Testis (tissue), 2 donors: Measurements from ENCODE around the gene HRNR.
"Not testable (repeated sequence)": the region's sequence is repeated elsewhere in the genome, so short reads cannot be mapped to it uniquely, and the experiment has no call there.

Experiments
- CTCF ChIP-seq, 3 experiments: fragments of 450-650 bp in 2 of 3; fragments of 200-600 bp in 1 of 3; sonication (generic) in 1 of 3; IDR thresholded peaks; one replicate each; pipeline ENCODE4 v1.5.1; 2016 to 2019; ENCODE audit warnings: antibody characterized with exemption in 3 of 3, mild to moderate bottlenecking in 2 of 3, moderate library complexity in 1 of 3
- POLR2A ChIP-seq: fragments of 450-650 bp; IDR thresholded peaks from one replicate; pipeline ENCODE4 v1.6.1; 2017; ENCODE audit warnings: antibody characterized with exemption, mild to moderate bottlenecking, moderate library complexity

- not testable (repeated sequence) for TF ChIP-seq CTCF (IDR thresholded peaks at IDR 0.05); POLR2A
These were observed 9.1 kb downstream of the HRNR start for GRCh38 chr1:152214911-152215310.
